GM20000 (cell line): ENCODE data around the gene RHPN2.
A peak's percentile ranks its signal among the peaks of the same experiment; 100 is the strongest.

ENCODE experiments used
- DNase-seq: peaks from one replicate; pipeline ENCODE4 v3.0.0; 2012; ENCODE audit warnings: low spot score
- CTCF ChIP-seq: IDR thresholded peaks from 2 replicates; pipeline ENCODE4 v1.5.1; 2012; ENCODE audit warnings: mild to moderate bottlenecking, control low read depth; ENCODE audit errors: extremely low read depth, missing control alignments

RHPN2 gene

DNA sequence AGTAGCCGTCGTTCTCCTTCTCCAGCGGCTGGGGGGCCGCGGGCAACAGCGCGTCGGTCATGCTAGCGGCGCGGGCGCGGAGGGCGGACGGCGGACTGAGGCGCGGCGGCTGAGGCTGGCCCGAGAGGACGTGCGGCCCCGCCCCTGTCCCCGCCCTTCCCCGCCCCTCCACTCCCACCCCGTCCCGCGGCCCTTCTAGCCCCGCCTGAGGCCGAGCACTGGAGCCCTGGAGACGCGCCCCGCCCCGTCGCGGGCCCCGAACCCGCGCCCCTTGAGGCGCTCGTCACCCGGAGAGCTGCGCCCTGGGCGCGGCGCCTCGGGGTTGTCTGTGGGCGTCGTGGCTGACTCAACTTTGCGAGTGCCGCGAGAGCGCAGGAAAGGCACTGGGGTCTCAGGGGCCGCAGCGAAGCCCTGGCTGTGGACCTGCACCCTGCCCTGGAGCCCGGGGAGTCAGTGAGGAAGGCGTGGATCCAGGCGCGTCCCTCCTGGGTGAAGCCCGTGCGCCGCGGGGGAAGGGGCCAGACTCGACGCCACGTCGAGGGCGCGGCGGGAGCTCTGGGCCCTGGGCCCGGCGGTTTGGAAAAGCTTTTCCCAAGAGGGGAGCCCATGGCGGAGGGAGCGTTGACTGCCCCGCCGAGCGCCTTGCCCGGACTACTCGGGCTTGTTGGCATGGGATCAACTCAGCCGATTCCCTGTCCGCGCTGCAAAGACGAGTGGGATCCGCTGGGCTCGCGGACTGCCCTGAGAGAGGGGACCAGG lies at the start of gene RHPN2:
RHPN2 (minus strand) TSS at position 97 of the 759 bp plus-strand sequence; CDS start at position 61, 36 bp downstream.
- DNase-seq, result peak; percentile 97
- TF ChIP-seq CTCF, result no peak

DNA sequence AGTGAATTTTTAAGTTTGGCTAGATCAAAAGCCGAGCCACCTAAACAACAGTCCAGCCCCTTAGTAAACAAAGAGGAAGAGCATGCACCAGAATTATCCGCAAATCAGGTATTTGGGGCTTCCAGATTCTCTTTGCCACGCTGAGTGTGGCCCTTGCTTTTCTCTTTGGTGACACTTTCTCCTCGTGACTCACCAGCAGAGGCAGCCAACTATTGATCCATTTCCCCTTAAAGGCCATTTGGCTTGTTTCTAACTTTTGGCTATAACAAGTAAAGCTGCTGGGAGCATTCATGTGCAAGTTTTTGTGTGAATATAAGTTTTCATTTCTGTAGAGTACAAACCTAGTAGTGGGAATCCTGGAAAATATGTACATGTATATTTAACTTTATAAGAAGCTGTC lies 49.6 kb upstream of the RHPN2 start:
- TF ChIP-seq CTCF, result no peak
- no peak for DNase-seq

DNA sequence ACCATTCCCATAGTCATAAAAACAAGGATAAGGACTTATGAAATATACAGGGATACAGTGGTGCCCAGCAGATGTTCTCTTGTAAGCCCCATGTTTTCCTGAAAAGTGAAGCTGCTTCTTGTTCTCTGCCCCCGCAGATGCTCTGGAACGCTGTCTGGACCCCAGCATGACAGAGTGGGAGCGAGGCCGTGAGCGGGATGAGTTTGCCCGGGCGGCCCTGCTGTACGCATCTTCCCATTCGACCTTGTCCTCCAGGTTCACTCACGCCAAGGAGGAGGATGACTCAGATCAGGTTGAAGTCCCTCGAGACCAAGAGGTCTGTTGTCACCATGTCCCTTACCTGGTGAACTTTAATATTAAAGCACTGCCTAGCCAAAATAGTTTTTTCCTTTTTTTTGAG lies 46.9 kb upstream of the RHPN2 start:
- no peak for TF ChIP-seq CTCF
- no peak for DNase-seq

DNA sequence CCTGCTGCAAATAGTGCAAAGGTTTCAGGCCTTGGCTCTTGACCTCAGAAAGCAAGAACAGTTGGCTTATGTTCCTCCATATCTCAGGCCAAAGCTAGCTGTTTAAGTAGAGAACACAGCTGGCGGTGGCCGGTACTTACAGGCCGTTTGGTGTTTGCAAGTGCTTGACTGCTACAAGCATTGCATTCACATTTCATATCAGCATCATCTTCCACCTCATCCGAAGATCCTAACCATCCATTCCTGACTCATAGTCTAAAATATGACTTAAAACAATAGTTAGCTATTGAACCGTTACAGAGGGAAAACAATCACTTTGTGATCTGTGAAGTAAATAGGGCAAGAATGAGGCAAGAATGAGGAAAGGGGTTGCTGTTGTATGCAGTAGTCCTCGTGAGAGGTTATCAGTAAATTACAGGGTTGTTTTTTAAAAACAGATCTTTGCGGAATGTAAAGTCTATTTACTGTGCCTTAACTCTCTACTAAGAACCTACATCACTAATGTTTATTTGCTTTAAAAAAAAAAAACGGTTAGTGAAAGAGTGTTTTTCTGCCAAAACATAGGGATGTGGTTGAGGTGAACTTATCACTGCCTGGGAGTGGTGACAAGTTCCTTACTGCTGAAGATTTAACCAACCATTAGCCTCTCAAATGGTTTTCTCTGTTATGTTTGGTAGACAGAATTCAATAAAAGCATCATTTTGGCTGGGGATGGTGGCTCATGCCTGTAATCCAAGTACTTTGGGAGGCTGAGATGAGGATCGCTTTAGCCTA lies 45.6 kb upstream of the RHPN2 start:
- DNase-seq, result no peak
- TF ChIP-seq CTCF, result no peak

DNA sequence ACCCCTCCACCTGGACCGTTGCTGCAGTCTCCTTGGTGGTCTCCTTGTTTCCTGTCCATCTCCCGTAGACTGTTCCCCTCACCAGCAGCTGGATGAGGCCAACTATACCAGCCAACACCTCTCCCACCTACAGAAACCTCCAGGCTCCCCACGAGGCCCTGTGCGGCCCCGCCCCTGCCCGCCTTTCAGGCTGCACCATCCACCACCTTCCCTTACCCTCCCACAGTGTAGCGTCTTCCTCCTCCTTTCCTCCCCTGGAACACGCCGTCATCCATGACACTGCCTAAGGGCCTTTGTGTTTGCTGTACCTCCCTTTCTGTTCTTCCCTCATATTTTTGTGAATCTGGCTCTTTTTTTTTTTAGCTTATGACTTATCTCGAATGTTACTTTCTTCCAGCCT lies 43.5 kb upstream of the RHPN2 start:
- no peak for TF ChIP-seq CTCF
- no peak for DNase-seq

GRCh38 chr19:33102893-33103292 lies 38.2 kb upstream of the RHPN2 start:
- no peak for TF ChIP-seq CTCF
- DNase-seq, result no peak
